ENCODE results near the gene ITPR1.
A peak's percentile ranks its signal among the peaks of the same experiment; 100 is the strongest.

Gene ITPR1

GRCh38 chr3:4492208-4493013, 737 bp upstream of the ITPR1 start:
- peak; percentile 51 for DNase-seq

GRCh38 chr3:4493941-4494894, 1.1 kb downstream of the ITPR1 start:
- DNase-seq = no peak

DNA sequence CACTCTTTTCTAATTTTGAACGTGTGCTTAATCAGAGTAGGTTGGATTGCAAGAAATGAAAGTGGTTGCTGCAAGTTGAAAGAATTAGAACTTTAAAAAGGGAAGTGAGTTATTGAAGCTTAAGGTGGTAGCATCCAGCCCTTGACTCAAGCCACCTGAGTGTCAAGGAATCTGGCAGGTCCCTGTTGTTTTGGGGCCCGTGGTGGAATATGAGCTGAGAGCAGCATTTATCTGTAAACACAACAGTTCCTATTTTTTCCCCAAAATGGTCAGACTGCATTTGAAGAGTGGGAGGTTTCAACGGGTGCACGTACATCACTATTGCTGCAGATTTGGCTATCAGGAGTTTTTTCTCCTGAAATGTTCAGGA, 1.7 kb downstream of the ITPR1 start:
- no peak for DNase-seq

DNA sequence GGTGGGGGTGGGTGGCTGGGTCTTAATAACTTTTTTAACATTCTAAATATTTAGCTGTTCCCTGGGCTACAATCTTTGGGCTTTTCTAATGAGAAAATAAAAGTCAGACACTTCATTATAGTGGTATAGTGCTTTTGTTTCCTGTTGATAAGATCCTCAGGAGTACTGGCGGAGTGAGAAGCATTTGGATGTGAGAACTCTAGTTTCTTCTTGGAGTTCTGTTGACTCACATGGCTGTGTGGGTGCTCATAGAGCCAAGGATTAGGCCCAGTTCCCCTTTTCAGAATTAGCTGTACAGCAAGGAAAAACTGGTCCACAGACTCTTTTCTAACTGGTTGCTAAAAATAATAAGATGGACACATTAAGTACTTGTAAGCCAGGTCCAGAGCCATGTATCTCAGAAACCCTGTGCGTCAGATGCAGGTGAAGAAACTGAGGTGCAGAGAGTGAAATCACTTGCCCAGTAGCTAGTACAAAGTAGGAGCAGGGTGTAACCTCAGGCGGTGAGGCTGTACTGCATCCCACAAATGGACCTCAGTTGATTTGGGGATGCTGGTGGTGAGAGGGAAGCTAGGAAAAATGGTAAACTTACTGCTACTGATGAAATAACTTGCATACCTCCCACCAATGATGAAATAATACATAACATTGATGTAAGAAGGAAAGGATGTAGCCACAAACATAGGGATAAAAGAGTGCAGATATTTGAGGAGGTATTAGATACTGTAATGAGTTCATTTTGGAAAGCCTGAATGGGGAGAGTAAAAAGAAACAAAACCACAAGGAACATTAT, 2.3 kb downstream of the ITPR1 start:
- peak; percentile 46 for DNase-seq

- no peak for DNase-seq
These were observed 2.9 kb downstream of the ITPR1 start for GRCh38 chr3:4496087-4496452.

GRCh38 chr3:4497005-4497692, 4.0 kb downstream of the ITPR1 start:
- DNase-seq = no peak

GRCh38 chr3:4497843-4498324, 4.7 kb downstream of the ITPR1 start:
- DNase-seq = no peak

DNA sequence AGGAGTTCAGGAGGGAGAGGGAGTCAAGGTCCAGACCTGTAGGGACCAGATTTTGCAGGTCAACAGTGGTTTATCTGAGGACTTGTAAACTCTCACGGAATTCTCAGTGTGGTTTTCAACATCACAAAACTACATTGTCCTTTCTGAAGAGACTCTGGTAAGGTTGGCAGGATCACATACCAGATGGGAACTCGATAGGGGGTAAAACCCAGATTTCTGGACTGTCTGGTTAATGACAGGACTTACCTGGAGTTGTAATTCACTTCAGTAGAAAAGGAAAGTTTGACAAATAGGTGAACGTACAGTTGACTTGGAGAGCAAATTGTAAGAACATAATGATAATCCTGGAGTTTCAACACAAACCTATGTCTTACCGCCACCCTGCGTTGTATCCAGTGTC, 5.3 kb downstream of the ITPR1 start:
- no peak for DNase-seq

- no peak for DNase-seq
These were observed 8.3 kb downstream of the ITPR1 start for GRCh38 chr3:4501437-4501836.

GRCh38 chr3:4501927-4502326, 8.8 kb downstream of the ITPR1 start:
- DNase-seq = no peak

GRCh38 chr3:4503050-4503449, 9.9 kb downstream of the ITPR1 start:
- no peak for DNase-seq

DNA sequence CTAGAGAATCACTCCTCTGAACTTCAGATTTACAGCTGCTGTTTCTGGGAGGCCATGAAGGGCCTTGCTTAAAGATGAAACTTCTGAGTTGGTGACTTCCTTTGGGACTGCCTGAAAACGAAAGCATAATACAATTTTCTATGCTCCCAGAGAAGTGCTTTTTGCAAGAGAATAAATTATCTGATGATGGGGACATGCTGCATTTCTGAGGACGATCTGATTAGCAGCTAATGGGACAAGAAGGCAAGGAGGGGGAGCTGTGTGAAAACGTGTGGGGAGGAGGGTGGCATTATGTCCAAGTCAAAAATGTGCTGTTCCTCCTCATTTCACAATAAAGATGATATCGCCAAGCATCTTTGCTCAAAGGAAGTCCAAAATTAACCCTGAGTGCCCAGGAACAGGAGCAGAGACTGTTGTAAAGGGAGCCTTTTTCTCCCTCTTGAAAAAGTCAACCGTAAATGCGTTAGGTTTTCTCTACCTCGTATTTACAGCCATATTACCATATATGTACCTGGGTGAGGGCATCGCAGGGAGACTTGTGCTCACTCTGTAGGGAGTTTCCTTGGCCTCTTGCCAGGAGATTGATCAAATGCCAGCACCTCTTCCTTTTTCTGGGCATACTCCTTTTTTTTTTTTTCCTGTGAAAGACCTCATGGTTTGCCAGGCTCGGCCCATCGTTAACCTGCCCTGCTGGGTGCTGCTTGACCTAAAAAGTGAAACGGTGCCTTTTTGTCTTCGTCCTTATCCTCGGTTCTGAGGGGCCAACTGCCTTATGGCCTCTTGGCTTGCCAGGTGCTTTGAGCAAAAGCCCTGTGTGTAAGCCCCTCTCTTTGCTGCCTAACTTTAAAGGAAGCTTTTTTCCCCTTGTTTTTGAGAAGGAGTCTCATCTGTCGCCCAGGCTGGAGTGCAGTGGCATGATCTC, 11.5 kb downstream of the ITPR1 start:
- DNase-seq = peak; percentile 87

- peak; percentile 80 for DNase-seq
These were observed 12.8 kb downstream of the ITPR1 start for GRCh38 chr3:4505688-4506558.

GRCh38 chr3:4506559-4507023, 13.4 kb downstream of the ITPR1 start:
- DNase-seq = no peak

GRCh38 chr3:4507024-4507596, 14.0 kb downstream of the ITPR1 start:
- peak; percentile 40 for DNase-seq

GRCh38 chr3:4508048-4508981, 15.2 kb downstream of the ITPR1 start:
- no peak for DNase-seq

DNA sequence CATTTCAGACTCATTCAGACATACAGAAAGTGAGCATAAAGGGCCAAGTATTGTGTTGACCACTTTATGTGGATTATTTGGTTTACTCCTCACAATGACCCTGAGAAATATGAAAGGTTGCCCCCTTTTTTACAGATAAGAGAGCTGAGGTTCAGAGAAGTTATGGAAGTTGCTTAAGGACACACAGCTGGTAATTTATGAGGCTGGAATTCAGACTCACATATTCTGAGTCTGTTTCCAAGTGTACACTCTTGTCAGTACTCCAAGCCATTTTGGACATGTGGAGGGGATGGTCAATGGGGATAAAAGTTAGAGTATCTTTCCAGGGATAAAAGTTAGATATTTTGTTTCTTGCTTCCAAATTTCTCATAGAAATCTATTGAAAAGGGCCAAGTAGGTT, 15.9 kb downstream of the ITPR1 start:
- DNase-seq = no peak

DNA sequence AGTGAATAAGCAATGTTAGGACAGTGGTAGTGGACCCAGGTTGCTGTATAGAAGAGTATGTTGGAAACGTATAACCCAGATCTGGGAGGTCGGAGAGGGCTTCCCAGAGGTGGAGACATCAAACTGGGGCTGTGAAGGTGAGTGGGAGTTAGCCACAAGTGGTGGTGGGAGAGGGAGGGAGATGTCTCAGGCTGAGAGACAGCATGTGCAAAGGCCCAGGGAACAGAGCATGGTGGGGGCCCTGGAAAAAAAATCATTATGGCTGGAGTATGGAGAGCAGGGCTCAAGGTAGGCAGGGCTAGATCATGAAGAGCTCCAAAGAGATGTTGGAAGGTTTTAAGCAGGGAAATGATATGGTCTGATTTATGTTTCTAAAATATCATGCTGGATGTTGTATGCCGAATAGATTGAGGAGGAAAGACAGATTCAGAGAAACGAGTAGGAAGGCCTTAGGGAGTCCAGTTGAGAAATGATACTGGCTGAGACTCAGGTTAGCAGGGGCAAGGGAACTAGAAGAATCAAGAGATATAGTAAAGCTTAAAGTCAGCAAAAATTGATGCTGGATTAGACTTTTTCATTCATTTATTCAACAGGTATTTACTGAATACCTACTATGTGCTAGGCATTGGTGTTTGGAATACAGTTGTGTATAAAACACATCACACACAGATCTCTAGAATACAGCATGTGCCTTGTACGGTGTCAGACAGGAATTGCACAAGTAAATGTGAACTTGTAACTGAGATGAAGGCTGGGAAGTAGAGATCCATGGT, 17.0 kb downstream of the ITPR1 start:
- DNase-seq = no peak
